ENCODE measurements around the gene CCDC106. TPM values are rescaled to one million over a fixed set of nuclear protein-coding genes. Genes with fewer than 3 reads are reported as not detected.

Gene CCDC106
- total RNA-seq, 2 donors from 2014 or later: 2.6 to 4.8 TPM

GRCh38 chr19:55635334-55635717, 12.7 kb upstream of the CCDC106 start:
- DNase-seq: no peak
- H3K36me3 ChIP-seq: no peaks in the 10 kb centered on the region
- peaks cover 17% of the 10 kb centered on the region for H3K4me1 ChIP-seq
- peak overlapping the region; percentile 80 for H3K27ac ChIP-seq
- intact Hi-C loops (cut with DNase I): no loop called here
- TF ChIP-seq CTCF (IDR thresholded peaks at IDR 0.05): no peak
- no peaks in the 10 kb centered on the region for H3K9me3 ChIP-seq
- peak overlapping the region; percentile 94 for H3K4me3 ChIP-seq
- no peaks in the 10 kb centered on the region for H3K27me3 ChIP-seq
- peak overlapping the region; percentile 100 for H3K9ac ChIP-seq (ENCODE audit: low read depth in 2 of 2, low read length in 2 of 2)

- H3K4me1 ChIP-seq: peaks cover 20% of the 10 kb centered on the region
- peak overlapping the region; percentile 80 for H3K27ac ChIP-seq
- TF ChIP-seq CTCF (IDR thresholded peaks at IDR 0.05): no peak
- no peaks in the 10 kb centered on the region for H3K27me3 ChIP-seq
- intact Hi-C loops (cut with DNase I): no loop called here
- no peaks in the 10 kb centered on the region for H3K36me3 ChIP-seq
- H3K4me3 ChIP-seq: peak overlapping the region; percentile 94
- DNase-seq: no peak
- H3K9me3 ChIP-seq: no peaks in the 10 kb centered on the region
- H3K9ac ChIP-seq (ENCODE audit: low read depth in 2 of 2, low read length in 2 of 2): peak overlapping the region; percentile 100
These were observed 12.1 kb upstream of the CCDC106 start for GRCh38 chr19:55635856-55636440.

GRCh38 chr19:55636723-55637122, 11.3 kb upstream of the CCDC106 start:
- Histone ChIP-seq H3K4me1 (peaks cover 20% of the 10 kb centered on the region), H3K36me3 (no peaks in the 10 kb centered on the region), H3K9ac (ENCODE audit: low read depth in 2 of 2, low read length in 2 of 2) (peak overlapping the region in 1 of 2 donors; percentile 9), H3K27me3 (no peaks in the 10 kb centered on the region), H3K4me3 (no peak overlapping the region), H3K9me3 (no peaks in the 10 kb centered on the region), H3K27ac (no peak overlapping the region)
- no peak for TF ChIP-seq CTCF (IDR thresholded peaks at IDR 0.05)
- DNase-seq: no peak
- intact Hi-C loops (cut with DNase I): no loop called here

- H3K4me1 ChIP-seq: peaks cover 27% of the 10 kb centered on the region
- intact Hi-C loops (cut with DNase I): no loop called here
These were observed 10.5 kb upstream of the CCDC106 start for GRCh38 chr19:55637534-55637933.

GRCh38 chr19:55638864-55639359, 9.1 kb upstream of the CCDC106 start:
- DNase-seq: no peak
- TF ChIP-seq CTCF (IDR thresholded peaks at IDR 0.05): no peak
- no peak overlapping the region for H3K27ac ChIP-seq
- H3K4me1 ChIP-seq: peaks cover 33% of the 10 kb centered on the region
- H3K4me3 ChIP-seq: no peak overlapping the region
- intact Hi-C loops (cut with DNase I): no loop called here
- no peaks in the 10 kb centered on the region for H3K9me3 ChIP-seq
- no peaks in the 10 kb centered on the region for H3K36me3 ChIP-seq
- H3K9ac ChIP-seq (ENCODE audit: low read depth in 2 of 2, low read length in 2 of 2): no peak overlapping the region
- no peaks in the 10 kb centered on the region for H3K27me3 ChIP-seq

More at GRCh38 chr19:55637534-55637933, 10.5 kb upstream of the CCDC106 start:
- no peaks in the 10 kb centered on the region for H3K36me3 ChIP-seq
- H3K9me3 ChIP-seq: no peaks in the 10 kb centered on the region
- H3K9ac ChIP-seq (ENCODE audit: low read depth in 2 of 2, low read length in 2 of 2): no peak overlapping the region
- H3K27ac ChIP-seq: no peak overlapping the region
- H3K4me3 ChIP-seq: no peak overlapping the region
- H3K27me3 ChIP-seq: no peaks in the 10 kb centered on the region
- DNase-seq: no peak
- no peak for TF ChIP-seq CTCF (IDR thresholded peaks at IDR 0.05)
